Inflammatory macrophage (primary cell): ENCODE results near the gene SYVN1.
A peak's percentile ranks its signal among the peaks of the same experiment; 100 is the strongest.
"Not testable (repeated sequence)": the region's sequence is repeated elsewhere in the genome, so short reads cannot be mapped to it uniquely, and the experiment has no call there.

Experiments
- DNase-seq, 2 donors: peaks; one replicate each; pipeline ENCODE4 v3.0.0-alpha.2; 2020 to 2022

The SYVN1 gene

DNA sequence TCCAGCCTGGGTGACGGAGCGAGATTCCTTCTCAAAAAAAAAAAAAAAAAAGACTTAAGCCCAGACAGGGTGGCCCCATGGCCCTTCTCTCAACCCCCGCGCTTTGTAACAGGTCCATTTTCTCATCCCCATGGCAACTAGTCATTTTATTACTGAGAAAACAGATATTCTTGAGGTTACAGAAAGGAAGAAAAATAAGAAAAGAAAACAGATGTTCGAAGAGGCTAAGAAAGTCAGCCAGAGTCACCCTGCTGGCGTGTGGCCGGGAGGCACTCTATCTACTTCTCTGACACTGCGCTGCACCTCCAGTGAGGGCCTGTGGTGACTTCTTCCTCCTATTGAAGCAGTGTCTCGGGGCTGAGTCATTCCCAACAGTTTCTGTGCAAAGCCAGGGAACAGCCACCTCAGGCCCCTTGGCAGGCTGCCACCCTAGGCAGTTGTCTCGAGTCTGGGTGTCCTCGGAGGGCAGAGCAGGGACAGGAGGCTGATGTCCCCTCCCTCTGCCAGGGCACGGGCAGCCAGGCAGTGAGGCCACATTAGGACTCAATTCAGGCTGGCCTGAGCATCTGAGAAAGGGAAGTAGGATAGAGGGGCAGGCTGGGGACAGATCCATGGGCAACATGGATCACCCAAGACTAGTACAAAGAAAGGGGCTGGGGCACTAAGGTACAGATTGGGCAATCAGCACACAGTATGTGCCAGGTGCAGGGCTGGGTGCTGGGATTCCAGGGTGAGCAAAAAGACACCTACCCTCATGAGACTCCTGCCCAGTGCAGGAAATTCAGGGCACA, 16.4 kb upstream of the SYVN1 start:
- DNase-seq = peak; percentile 91 to 95

DNA sequence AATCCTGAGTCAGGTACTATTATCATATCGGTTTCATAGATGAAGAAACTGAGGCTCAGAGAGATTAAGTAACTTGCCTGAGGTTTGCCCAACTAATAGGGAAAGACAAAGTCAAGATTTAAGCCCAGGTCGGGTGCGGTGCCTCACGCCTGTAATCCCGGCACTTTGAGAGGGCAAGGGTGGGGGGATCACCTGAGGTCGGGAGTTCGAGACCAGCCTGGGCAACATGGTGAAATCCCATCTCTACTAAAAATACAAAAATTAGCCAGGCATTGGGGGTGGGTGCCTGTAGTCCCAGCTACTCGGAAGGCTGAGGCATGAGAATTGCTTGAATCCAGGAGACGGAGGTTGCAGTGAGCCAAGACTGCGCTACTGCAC, 15.8 kb upstream of the SYVN1 start:
- DNase-seq = not testable (repeated sequence)

DNA sequence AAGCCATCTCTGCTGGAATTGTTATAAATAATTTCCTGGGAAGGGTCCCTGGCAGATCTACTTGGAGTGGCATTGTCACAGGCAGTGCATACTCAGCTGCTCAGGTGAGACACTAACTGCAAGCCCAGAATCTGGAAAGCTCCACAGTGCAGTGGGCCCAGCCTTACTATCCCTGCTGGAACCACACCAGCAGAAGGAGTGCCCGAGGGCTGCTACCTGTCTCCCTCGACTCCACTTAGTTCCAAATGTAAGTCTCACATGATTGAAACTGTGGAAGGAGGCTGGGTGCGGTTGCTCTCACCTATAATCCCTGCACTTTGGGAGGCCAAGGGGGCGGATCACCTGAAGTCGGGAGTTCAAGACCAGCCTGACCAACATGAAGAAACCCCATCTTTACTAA, 14.3 kb upstream of the SYVN1 start:
- DNase-seq = no peak

DNA sequence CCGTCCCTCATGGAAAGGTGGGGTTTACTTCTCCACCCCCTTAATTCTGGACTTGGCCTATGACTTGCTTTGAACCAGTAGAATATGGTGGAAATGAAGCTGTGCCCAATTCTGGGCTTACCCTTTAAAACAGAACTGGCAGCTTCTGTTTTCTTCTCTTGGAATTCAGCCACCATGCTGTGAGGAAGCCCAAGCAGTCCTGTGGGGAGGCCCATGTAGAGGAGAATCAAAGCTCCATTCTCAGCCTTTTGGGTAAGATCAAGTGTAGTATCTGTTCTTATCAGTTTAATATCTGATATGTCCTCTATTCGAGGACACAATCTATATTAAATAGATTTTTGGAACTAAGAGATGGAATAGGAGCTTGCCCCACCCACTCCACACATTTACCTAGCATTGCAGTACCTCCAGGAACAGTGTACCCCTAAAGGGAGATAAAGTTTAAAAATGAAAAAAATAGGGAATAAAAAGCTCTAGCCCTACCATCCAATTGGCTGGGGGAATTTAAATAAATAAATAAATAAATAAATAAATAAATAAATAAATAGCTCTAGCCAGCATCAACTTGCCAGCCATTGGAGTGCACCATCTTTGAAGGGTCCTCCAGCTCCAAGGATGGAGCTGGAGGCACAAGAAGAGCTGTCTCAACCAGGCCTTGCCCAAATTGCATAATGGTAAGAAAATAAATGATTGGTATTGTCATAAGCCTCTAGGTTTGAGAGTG, 13.2 kb upstream of the SYVN1 start:
- DNase-seq = no peak

DNA sequence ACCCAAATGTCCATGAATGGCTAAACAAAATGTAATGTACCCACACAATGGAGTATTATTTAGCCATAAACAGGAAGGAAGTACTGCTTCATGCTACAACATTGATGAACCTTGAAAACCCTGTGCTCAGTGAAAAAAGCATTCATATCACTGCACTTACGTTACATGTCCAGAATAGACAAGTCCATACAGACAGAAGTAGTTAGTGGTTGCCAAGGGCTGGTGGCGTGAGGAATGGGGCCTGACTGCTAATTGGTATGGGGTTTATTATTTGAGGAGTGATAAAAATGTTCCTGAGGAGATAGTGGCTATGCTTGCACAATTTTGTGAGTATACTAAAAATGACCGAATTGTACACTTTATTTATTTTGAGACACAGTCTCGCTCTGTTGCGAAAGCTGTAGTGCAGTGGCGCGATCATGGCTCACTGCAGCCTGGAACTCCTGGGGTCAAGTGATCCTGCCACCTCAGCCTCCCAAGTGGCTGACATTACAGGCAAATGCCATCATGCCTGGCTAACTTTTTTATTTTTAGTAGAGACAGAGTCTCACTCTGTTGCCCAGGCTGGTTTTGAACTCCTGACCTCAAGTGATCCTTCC, 7.7 kb upstream of the SYVN1 start:
- DNase-seq = no peak

DNA sequence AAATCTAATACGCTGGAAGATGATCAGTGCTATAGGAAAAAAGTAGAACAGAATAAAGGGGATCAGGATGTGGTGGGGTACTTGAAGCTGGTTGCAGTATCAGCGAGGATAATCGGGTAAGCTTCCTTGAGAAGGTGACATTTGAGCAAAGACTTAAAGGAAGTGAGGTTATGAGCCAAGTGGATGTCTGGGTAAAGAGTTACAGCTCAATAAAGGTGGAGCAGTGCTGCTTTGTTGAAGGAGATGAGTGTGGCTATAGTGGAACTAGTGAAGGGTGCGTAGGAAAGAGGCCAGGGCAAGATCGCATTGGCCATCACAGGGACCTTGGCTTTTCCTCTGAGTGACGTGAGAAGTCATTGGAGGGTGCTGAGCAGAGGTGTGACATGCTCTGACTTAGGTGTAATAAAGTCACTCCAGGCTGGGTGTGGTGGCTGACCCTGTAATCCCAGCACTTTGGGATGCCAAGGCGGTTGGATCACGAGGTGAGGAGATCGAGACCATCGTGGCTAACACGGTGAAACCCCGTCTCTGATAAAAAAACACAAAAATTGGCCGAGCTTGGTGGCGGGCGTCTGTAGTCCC, 2.3 kb upstream of the SYVN1 start:
- DNase-seq = no peak

DNA sequence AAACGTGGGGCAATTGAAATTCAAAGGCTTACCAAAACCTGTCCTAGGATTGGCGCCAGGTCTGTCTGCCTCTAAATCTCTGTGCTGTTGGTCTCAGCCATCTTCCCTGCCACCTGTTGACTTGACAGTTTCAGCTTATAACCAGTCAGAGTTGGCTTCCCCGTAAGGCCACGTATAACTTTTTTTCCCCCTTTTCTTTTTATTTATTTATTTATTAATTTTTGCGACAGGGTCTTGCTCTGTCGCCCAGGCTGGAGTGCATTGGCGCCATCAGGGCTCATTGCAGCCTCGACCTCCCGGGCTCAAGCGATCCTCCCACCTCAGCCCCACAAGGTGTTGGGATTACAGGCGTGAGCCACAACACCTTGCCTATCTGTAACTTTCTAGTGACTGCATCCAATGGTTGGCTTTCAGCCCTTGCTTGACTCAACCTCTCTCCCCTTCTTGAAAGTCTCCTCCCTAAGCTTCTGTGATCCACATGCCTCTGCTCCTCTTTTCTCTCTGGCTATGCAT, 1.4 kb upstream of the SYVN1 start:
- no peak for DNase-seq

DNA sequence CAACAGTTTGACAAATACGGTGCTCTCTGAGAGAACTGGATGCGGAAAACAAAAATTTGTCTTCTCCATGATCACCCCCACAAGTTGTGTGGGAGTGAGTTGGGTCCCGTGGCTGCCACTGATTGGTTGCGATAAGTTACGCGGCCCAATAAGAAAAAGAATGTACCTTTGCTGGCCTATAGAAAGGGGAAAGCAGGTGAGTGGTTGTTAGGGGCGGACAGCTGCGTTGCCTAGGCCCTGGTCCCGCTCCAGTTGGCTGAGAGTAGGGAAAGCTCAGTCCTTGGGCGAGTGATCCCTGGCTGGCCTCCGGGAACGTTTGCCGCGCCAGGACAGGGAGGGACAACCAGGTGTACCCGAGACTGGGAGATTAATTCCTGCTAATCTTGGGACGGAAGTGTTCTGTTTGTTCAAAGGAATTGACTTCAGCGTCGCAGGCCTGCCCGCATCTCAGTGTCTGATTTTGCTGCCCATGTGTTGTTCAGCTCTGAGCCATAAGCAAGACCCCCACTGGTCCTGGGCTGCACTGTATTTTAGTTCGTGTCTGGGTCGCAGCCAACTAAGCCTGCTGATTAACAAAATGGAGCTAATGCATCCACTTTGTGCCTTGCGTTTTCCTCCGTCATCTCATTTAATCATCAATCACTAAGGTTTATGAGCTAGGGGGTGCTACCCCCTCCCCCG, 773 bp upstream of the SYVN1 start:
- peak; percentile 95 for DNase-seq

DNA sequence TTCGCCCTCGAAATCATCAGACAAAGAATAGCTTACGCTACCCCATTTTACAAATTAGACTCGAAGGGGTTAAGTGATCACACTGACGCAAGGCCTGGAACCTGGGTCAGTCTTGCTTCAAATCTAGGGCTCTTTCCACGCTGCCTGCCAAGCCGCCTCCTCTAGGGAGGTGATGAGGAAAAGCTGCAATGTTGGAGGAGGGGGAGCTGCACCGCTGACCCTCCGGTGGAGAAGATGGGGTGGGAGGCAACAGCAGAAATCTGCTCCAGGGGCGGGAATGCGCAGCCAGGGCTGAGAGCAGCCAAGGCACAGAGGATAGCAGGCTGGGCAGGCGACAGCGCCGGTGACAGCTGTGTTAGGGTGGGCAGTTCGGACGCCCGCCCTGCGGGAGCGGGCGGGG, 595 bp downstream of the SYVN1 start:
- no peak for DNase-seq

DNA sequence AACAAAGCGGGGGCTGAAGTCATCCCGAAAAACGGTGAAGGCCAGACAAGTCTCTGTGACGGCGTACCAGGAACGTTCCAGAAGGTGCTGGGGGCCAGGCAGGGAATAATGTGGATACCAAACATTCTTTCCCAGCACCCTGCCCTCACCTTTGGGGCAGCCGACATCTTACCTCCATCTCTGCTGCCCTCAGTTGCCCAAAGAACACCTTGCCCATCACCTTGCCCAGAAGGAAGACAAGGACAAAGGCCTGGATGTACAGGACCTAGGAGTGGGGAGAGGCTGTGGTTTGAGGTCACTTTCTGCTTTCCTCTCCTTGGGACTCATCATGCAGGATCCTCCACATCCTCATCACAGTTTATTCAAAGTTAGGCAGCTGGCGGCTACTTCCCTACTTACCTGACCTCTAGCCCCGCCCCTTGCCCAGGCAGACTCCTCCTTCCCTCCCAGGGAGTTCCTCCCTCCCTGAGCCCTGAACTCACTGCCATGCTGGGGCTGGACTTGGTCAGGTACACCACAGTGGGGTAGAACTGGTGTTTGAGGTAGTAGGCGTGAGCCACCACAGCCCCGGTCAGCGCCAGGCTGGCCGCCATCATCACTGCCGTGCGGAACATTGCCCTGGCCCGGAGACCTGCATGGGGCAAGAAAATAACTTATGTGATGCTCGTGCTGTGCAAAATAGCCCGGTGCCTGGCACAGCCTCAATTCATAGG, 1.2 kb downstream of the SYVN1 start:
- peak in 1 of 2 donors; percentile 50 for DNase-seq

DNA sequence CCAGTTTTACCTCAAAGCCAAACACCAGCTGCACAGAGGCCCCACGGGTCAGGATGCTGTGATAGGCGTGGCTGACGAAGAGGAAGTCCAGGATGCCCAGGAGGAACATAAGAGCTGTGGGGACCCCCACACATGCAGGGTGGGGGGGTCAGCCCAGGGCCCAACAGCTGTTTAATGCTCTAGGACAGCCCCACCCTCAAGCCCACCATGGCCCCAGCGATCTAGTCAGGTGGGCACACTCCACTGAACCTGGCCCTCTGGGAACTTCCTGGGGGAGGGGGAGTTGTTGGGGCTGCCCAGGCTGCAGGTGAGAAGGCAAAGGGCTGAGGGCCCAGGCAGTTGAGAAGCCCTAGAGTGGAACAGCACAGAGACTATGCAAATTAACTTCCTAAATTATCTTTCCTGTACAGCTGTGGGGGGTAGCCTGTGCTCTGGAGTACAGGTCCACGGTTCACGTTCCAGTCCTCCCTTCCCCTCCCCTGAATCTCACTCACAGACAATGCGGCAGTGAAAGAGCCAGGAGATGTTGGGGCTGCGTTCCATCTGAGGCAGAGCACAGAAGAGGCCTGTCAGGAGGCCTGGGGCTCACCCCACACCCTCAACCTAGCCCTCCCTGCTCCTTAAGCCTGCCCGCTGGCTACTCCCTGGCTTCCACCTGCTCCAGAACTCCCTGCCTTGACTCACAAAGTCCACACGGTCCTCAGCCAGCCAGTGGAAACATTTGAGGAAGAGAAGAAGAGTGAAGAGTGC, 1.9 kb downstream of the SYVN1 start:
- no peak for DNase-seq

DNA sequence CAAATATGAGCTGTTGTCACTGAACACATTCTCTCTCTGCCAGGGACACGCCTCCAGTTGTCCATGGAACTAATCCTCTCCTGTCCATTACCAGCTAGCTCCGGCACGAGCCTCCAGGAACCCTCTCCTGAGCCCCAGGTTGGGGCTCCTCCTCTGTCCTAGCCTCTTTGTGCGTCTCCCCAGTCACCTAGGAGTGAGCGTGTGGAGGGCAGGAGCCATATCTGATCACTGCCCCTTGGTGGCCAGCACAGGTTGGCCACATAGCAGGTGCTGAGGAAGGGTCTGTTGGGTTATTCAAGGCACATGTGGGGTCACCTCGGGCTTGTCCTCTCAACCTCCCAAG, 2.5 kb downstream of the SYVN1 start:
- no peak for DNase-seq

DNA sequence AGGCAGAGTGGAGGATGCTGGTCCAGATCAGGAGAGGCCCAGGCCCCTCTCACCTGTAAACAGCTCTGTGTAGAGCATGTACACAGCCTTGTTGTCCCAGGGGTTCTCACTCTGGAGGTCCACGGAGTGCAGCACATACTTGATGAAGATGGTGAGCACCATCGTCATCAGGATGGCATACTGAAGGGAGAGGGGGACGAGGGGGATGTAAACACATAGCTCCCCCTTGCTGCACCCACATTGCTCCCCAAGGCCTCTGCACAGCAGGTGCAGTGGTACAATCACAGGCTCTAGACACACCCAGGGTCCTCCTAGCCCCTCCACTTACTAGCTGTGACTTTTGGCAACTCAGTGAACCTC, 2.9 kb downstream of the SYVN1 start:
- DNase-seq = no peak

DNA sequence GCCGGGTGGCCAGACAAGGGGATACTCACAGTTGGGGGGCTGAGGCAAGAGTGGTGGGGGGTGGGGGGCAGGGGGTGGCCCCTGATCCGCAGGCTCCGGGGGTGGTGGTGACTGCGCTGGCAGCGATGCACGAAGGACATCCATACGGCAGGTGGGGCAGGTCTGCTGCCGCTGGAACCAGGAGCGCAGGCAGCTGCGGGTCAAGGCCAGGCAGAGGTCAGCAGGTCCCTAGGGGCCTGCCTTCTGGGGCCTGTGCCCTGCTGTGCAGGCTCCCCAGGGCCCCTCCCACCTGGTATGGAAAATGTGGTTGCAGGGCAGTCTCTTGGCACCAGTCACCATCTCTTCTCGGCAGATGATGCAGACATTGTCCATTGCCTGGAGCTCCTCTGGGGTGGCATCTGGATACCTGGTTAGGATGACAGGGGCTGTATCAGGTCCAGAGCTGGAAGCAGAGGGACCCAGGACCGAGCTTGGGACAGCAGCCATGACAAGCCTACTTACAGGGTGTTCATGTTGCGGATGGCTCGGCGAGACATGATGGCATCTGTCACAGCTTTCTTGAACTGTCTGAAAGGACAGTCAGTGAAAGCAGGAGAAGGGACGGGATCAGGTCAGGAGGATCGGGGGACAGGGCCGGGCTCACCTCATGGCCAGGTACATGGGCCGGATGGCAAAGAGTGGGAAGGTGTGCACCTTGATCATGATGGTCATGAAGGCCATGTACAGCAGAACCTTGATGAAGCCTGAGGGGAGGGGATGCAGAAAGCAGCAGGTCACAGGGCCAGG, 3.5 kb downstream of the SYVN1 start:
- no peak for DNase-seq

DNA sequence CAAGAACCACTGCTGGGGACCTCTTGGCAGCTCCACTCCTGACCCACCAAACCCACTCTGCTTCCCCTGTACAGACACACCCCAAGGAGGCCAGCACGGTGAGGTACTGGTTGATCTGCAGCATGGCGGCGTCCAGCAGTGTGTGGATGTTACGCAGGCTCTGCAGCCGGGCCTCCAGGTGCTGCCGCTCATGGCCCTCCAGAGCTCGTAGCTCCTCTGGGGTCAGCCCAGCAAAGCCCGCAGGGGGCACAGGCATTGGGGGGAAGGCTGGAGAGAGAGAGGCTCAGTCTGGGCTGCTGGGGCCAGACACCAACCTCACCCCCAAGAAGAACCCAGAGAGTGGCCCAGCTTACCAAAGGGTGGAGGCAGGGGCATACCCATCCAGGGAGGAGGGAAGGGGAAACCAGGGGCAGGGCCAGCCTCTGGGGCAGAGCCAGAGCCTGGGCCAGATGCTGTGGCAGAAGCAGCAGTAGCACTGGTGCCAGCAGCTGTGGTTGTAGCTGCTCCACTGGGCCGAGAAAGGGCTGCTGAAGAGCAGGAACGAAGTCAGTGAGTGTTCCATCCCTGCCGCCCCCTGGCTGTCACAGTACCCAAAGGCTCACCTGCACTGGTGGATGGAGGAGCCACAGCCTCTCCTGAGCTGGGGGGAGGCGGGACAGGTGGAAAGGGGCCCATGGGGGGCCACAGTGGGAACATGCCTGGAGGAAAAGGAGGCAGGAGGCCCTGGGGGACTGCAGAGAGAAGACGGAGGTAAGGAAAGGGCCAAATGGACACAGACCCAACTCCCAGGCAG, 4.5 kb downstream of the SYVN1 start:
- DNase-seq = no peak

DNA sequence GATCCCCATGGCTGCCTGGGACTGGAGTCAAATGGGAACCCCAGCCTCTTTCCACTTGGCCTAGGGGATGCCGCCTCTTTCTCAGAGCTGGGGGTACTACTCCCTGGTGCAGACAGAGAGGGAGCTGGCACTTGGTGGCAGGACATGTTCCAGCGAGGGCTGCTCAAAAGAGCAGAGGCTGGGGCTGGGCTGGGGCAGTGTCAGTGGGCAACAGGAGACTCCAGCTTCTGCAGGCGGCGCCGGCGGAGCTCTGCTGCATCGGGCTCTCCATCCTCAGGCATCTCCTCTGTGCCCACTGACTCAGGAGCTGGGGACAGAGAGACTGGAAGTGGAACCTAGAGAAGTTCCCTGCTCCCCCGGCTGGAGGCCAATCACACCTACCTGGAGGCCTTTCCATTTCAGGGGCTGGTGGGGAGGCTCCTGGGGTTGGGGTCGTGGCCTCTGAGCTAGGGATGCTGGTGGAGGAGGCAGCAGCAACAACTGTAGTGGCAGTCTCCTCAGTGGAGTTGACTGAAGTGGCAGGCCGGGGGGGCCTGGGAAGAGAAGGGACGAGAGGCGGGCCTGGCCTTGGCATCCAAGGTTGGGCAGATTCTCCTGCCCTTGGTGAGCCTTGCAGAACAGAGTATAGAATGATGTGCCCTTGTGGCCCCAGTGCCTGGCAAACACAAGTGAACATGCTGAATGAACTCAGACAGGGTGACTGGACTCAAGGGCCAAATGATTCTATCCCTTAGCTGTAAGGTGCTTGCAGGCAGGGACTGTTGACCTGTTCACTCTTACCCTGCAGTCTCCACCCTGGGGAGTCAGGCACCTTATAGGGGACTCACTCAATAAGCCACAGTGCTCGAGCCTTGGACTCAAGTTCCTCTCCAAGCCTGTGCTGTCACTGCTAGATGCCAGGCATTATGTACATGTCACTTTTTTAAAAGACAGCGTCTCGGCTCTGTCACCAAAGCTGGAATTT, 5.9 kb downstream of the SYVN1 start:
- DNase-seq = no peak

DNA sequence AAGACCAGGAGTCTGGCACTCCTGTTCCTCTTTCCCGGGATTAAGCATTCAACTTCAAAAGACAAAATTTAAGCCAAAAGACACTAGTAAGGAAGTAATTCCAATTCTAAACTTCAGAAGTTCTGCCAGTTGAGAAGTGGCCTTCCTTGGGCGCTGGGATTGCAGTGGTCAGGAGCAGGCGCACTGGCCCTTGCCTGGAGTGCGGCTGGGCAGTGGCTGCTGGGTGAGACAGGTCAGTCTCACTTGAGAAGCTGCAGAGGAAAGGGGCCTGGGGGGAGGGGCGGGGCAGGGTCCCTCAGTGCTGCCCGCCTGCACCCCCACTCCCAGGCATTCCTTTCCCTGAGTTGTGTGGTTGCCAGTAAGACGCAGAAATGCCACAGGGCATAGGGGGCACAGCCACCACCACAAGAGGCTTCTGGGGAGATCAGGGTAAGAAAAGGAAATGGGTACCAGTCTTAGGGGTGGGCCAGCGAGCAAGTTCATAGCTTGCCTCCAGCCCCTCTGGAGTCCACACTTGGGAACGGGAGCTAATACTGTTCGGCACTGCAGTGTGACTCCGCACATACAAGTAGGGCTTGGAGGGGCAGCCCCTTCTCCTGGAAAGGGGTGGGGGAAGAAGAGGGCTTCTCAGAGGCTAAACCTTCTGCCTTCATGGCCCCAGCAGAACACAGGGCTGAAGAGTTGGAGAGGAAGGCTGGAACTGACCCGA, 6.7 kb downstream of the SYVN1 start:
- DNase-seq = no peak
